ENCODE results near the gene ZNF76. TPM values are rescaled to one million over a fixed set of nuclear protein-coding genes. Genes with fewer than 3 reads are reported as not detected.

ZNF76 gene
- total and polyA plus RNA-seq, 2 donors (not counting 1 experiment from before 2014, with no cell fraction given), result 96.9 to 145 TPM

DNA sequence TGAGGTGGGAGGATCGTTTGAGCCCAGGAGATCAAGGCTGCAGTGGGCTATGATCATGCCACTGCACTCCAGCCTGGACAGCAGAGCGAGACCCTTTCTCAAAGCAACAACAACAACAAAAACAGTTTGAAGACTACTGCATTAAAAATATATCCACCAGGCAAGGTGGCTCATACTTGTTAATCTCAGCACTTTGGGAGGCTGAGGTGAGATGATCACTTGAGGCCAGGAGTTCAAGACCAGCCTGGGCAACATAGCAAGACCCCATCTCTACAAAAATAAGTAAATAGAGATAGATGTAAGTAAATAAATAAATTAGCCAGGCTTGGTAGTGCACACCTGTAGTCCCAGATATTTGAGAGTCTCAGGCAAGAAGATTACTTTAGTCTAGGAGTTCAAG is 12.5 kb downstream of the ZNF76 start:
- no peak overlapping the region for H3K4me2 ChIP-seq (replicated peaks; ENCODE audit: low read depth, low read length, poor library complexity, severe bottlenecking)
- H3K9me3 ChIP-seq (ENCODE audit: control extremely low read depth in 1 of 3, control insufficient read depth in 2 of 3, insufficient read depth in 1 of 3, low read length in 2 of 3), result no peaks in the 10 kb centered on the region
- H3K27me3 ChIP-seq (replicated peaks in 1 of 4; ENCODE audit: control extremely low read depth in 1 of 4, control insufficient read depth in 3 of 4, insufficient read depth in 4 of 4, low read length in 3 of 4), result no peaks in the 10 kb centered on the region
- H3K27ac Mint-ChIP-seq, result no peak overlapping the region
- H3K4me1 ChIP-seq (ENCODE audit: control insufficient read depth in 2 of 2, insufficient read depth in 2 of 2, low read length in 2 of 2), result no peaks in the 10 kb centered on the region
- POLR2A ChIA-PET, result no interaction called here
- H3K27ac ChIP-seq (ENCODE audit: low read length in 2 of 2), result no peak overlapping the region
- TF ChIP-seq, protein P1, sequence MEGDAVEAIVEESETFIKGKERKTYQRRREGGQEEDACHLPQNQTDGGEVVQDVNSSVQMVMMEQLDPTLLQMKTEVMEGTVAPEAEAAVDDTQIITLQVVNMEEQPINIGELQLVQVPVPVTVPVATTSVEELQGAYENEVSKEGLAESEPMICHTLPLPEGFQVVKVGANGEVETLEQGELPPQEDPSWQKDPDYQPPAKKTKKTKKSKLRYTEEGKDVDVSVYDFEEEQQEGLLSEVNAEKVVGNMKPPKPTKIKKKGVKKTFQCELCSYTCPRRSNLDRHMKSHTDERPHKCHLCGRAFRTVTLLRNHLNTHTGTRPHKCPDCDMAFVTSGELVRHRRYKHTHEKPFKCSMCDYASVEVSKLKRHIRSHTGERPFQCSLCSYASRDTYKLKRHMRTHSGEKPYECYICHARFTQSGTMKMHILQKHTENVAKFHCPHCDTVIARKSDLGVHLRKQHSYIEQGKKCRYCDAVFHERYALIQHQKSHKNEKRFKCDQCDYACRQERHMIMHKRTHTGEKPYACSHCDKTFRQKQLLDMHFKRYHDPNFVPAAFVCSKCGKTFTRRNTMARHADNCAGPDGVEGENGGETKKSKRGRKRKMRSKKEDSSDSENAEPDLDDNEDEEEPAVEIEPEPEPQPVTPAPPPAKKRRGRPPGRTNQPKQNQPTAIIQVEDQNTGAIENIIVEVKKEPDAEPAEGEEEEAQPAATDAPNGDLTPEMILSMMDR (IDR thresholded peaks at IDR 0.05), result no peak
- TF ChIP-seq EZH2 (IDR thresholded peaks at IDR 0.05; ENCODE audit: borderline replicate concordance, insufficient read depth, low read depth, low read length, poor library complexity, severe bottlenecking), result no peak
- WGBS (ENCODE audit: insufficient coverage), result 100% methylated on average over 1 of the region's 2 CpGs
- H3K9me3 Mint-ChIP-seq (ENCODE audit: insufficient read depth), result no peaks in the 10 kb centered on the region
- no peaks in the 10 kb centered on the region for H3K27me3 Mint-ChIP-seq
- no peak overlapping the region for H3K4me3 Mint-ChIP-seq
- DNase-seq (no peak), ATAC-seq (ENCODE audit: low read depth) (no peak)
- H3K9ac ChIP-seq (ENCODE audit: low read length), result no peak overlapping the region
- H3K79me2 ChIP-seq (ENCODE audit: control insufficient read depth, insufficient read depth, low read length), result peaks cover 50% of the 10 kb centered on the region
- peaks cover 10% of the 10 kb centered on the region for H4K20me1 ChIP-seq (ENCODE audit: control insufficient read depth, insufficient read depth, low read length, poor library complexity, severe bottlenecking)
- intact Hi-C loops (cut with micrococcal nuclease), result no loop called here
- H3K36me3 ChIP-seq (replicated peaks in 1 of 2; ENCODE audit: control extremely low read depth in 1 of 2, control insufficient read depth in 1 of 2, extremely low read depth in 1 of 2, insufficient read depth in 2 of 2, low read length in 1 of 2), result peaks cover 0 to 10% of the 10 kb centered on the region in 2 experiments
- H3K4me1 Mint-ChIP-seq, result peaks cover 4% of the 10 kb centered on the region
- no peak overlapping the region for H3K4me3 ChIP-seq (ENCODE audit: control extremely low read depth in 1 of 5, extremely low read depth in 1 of 5, insufficient read depth in 1 of 5, low read depth in 2 of 5, low read length in 4 of 5)
- no peak overlapping the region for H2AFZ ChIP-seq (ENCODE audit: insufficient read depth, low read depth, low read length, poor library complexity, severe bottlenecking)
- CTCF ChIA-PET, result interaction anchor here (0.7 to 1.4 kb wide), 3 partner anchors 12 to 70 kb away, joined by 3 read pairs; partner anchors contain the start of gene ZNF76

DNA sequence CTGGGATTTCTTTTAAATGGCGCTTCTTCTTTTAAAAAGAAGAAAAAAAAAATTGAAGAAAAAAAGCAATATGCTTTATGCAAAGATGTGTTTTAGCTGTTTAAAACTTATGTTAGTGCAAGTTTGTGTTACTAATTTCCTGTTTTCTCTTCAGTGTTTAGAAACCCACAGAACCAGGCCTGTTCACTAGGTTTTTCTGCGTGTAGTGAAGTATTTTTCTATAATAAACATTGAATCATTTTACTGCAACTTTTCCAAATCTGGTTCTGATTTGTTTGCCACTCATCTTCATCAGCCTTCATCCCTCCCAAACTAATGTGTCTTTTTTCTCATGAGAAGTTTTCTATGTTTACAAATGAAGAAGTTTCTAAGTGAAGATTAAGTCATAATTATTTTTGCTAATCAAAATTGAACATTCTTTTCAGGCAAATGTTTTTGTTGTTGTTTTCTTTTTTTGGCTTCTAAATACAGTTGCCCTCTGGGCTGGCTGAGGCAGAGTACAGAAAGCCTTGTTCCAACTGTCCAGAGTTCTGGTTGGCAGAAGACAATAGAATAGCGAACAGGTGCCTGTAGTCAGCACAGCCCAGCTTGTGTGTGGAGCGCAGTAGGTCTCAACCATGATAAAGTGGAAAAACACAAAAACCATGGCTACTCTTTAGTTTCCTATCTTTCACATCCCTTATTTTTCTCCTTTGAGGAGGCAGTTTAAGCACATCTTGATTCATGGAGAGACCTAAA is 14.5 kb downstream of the ZNF76 start:
- Histone ChIP-seq H3K36me3 (replicated peaks in 1 of 2; ENCODE audit: control extremely low read depth in 1 of 2, control insufficient read depth in 1 of 2, extremely low read depth in 1 of 2, insufficient read depth in 2 of 2, low read length in 1 of 2) (peaks cover 0 to 11% of the 10 kb centered on the region in 2 experiments), H3K9ac (ENCODE audit: low read length) (no peak overlapping the region), H3K4me1 (ENCODE audit: control insufficient read depth in 2 of 2, insufficient read depth in 2 of 2, low read length in 2 of 2) (no peaks in the 10 kb centered on the region), H3K27ac (ENCODE audit: low read length in 2 of 2) (no peak overlapping the region), H3K9me3 (ENCODE audit: control extremely low read depth in 1 of 3, control insufficient read depth in 2 of 3, insufficient read depth in 1 of 3, low read length in 2 of 3) (no peaks in the 10 kb centered on the region), H3K27me3 (replicated peaks in 1 of 4; ENCODE audit: control extremely low read depth in 1 of 4, control insufficient read depth in 3 of 4, insufficient read depth in 4 of 4, low read length in 3 of 4) (no peaks in the 10 kb centered on the region), H3K4me2 (replicated peaks; ENCODE audit: low read depth, low read length, poor library complexity, severe bottlenecking) (no peak overlapping the region), H4K20me1 (ENCODE audit: control insufficient read depth, insufficient read depth, low read length, poor library complexity, severe bottlenecking) (no peaks in the 10 kb centered on the region), H3K4me3 (ENCODE audit: control extremely low read depth in 1 of 5, extremely low read depth in 1 of 5, insufficient read depth in 1 of 5, low read depth in 2 of 5, low read length in 4 of 5) (no peak overlapping the region), H3K79me2 (ENCODE audit: control insufficient read depth, insufficient read depth, low read length) (peaks cover 40% of the 10 kb centered on the region), H2AFZ (ENCODE audit: insufficient read depth, low read depth, low read length, poor library complexity, severe bottlenecking) (no peak overlapping the region)
- POLR2A ChIA-PET, result no interaction called here
- intact Hi-C loops (cut with micrococcal nuclease), result no loop called here
- ATAC-seq (ENCODE audit: low read depth), result no peak
- no peaks in the 10 kb centered on the region for H3K27me3 Mint-ChIP-seq
- no peak overlapping the region for H3K27ac Mint-ChIP-seq
- CTCF ChIA-PET, result no interaction called here
- 96% methylated on average over 2 of the region's 4 CpGs for WGBS (ENCODE audit: insufficient coverage)
- H3K4me1 Mint-ChIP-seq, result no peaks in the 10 kb centered on the region
- H3K4me3 Mint-ChIP-seq, result no peak overlapping the region
- TF ChIP-seq, protein P1 (IDR thresholded peaks at IDR 0.05), result no peak
- TF ChIP-seq EZH2 (IDR thresholded peaks at IDR 0.05; ENCODE audit: borderline replicate concordance, insufficient read depth, low read depth, low read length, poor library complexity, severe bottlenecking), result no peak
- no peak for DNase-seq
- no peaks in the 10 kb centered on the region for H3K9me3 Mint-ChIP-seq (ENCODE audit: insufficient read depth)

Data from B cell (primary cell).